Measurements from ENCODE around the gene NIPSNAP3A.

The NIPSNAP3A gene

GRCh38 chr9:104802110-104802509, 54.6 kb downstream of the NIPSNAP3A start:
- no peak for DNase-seq
- Mint-ChIP-seq H3K9me3 (no peaks in the 10 kb centered on the region), H3K27me3 (no peaks in the 10 kb centered on the region), H3K4me1 (ENCODE audit: low read depth in 2 of 2) (no peaks in the 10 kb centered on the region), H3K36me3 (ENCODE audit: insufficient read depth) (peaks cover 27% of the 10 kb centered on the region), H3K27ac (no peak overlapping the region), H3K4me3 (no peak overlapping the region)
- ATAC-seq (replicated peaks), result no peak

GRCh38 chr9:104802906-104803305, 55.4 kb downstream of the NIPSNAP3A start:
- no peak for DNase-seq
- no peaks in the 10 kb centered on the region for H3K27me3 Mint-ChIP-seq
- H3K4me1 Mint-ChIP-seq (ENCODE audit: low read depth in 2 of 2), result no peaks in the 10 kb centered on the region
- ATAC-seq (replicated peaks), result no peak
- no peak overlapping the region for H3K4me3 Mint-ChIP-seq
- H3K27ac Mint-ChIP-seq, result no peak overlapping the region
- peaks cover 28% of the 10 kb centered on the region for H3K36me3 Mint-ChIP-seq (ENCODE audit: insufficient read depth)
- H3K9me3 Mint-ChIP-seq, result no peaks in the 10 kb centered on the region

- H3K9me3 Mint-ChIP-seq, result no peaks in the 10 kb centered on the region
- H3K36me3 Mint-ChIP-seq (ENCODE audit: insufficient read depth), result peaks cover 34% of the 10 kb centered on the region
- H3K27ac Mint-ChIP-seq, result no peak overlapping the region
- ATAC-seq (replicated peaks) (no peak), DNase-seq (no peak)
- H3K27me3 Mint-ChIP-seq, result no peaks in the 10 kb centered on the region
- H3K4me3 Mint-ChIP-seq, result no peak overlapping the region
- H3K4me1 Mint-ChIP-seq (ENCODE audit: low read depth in 2 of 2), result no peaks in the 10 kb centered on the region
Measured at GRCh38 chr9:104805441-104805840, 58.0 kb downstream of the NIPSNAP3A start.

- no peak overlapping the region for H3K27ac Mint-ChIP-seq
- no peaks in the 10 kb centered on the region for H3K4me1 Mint-ChIP-seq (ENCODE audit: low read depth in 2 of 2)
- no peak overlapping the region for H3K4me3 Mint-ChIP-seq
- H3K36me3 Mint-ChIP-seq (ENCODE audit: insufficient read depth), result peaks cover 27% of the 10 kb centered on the region
- DNase-seq (no peak), ATAC-seq (replicated peaks) (no peak)
- H3K27me3 Mint-ChIP-seq, result no peaks in the 10 kb centered on the region
- H3K9me3 Mint-ChIP-seq, result no peaks in the 10 kb centered on the region
Measured at GRCh38 chr9:104808035-104808614, 60.6 kb downstream of the NIPSNAP3A start.
